ENCODE data around the gene HHEX.
"Not testable (repeated sequence)": the region's sequence is repeated elsewhere in the genome, so short reads cannot be mapped to it uniquely, and the experiment has no call there.

HHEX gene

DNA sequence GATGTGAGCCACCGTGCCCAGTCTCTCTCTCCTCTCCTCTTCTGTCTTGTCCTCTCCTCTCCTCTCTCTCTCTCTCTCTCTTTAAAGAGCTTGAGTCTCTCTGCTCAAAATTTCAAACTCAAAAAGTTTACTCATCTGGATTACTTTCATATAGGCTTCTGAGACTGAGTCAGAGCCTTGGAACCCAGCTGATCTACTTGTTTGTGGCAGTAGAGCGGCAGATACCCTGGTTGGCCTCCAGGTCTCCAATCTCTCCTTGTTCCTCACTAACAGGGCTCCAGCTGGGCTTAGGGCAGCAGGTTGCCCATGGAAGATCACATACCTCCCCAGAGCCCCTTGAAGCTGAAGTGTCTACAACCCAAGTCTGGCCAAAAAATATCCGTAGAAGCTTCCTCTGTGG, 51.0 kb downstream of the HHEX start:
- no peak for DNase-seq

DNA sequence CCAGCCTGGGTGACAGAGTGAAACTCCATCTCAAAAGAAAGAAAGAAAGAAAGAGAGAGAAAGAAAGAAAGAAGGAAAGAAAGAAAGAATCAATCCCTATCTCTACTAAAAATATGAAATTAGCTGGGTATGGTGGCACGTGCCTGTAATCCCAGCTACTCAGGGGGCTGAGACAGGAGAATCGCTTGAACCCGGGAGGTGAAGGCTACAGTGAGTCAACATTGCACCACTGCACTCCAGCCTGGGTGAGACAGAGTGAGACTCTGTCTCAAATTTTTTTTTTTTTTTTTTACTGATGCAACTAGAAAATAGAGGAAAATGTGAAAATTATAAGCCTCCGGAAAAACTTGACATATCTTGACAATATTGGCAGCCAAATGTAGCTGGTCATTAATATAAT, 52.0 kb downstream of the HHEX start:
- DNase-seq: not testable (repeated sequence)

DNA sequence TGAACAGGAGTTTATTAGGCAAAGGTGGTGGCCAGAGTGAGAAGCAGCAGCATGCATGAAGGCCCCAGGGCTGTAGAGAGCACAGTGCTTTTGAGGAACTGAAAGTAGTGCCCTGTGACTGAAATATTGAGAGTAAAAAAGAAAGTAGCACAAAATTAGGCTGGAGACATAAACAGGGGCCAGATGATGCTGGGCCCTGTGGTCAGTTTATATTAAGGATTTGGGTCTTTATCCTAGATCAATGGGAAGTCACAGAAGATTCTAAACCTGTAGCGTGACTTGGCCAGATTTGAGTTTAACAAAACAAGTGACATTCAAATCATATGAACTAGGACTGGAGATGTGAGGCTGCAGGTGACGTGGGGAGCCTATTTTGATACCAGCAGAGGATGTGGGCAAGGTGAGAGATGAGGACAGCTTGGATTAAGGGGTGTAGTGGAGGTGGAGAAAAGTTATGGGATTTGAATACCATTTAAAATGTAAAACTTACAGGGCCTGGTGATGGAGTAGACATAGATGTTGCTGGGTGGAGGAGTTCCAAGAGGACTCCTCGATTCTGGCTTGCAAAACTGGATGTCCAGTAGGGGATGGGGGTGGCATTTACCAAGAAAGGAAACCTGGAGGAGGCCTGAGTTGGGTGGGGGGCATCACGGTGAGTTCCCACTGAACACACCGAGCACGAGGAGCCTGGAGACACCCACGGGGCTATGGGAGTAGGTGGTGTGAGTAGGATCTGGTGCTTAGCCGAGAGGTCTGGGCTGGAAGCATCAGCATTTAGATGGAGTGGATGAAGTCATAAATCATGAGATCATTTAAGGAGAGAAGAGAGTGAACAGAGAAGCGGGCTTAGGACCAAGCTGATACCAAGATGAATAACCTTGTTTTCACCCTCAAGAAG, 52.8 kb downstream of the HHEX start:
- no peak for DNase-seq
